Endothelial cell of umbilical vein (primary cell): ENCODE measurements around the gene GON7. TPM values are rescaled to one million over a fixed set of nuclear protein-coding genes. Genes with fewer than 3 reads are reported as not detected.

Source experiments
- BruUV-seq: library from RNA; stranded (reverse); fragments of 400-500 nt; replicated peaks from 2 replicates; lab custom pipeline; 2021; lab: Mats Ljungman, UMichigan
- CTCF ChIA-PET: fragments of 300-600, 350-600 bp; sonication (Branson Sonifier 250); formaldehyde crosslinking; loops from one replicate; lab custom pipeline; 2021; ENCODE audit warnings: antibody characterized with exemption, inconsistent platforms; lab: Charles Lee
- POLR2A ChIA-PET: fragments of 300-600, 350-600 bp; sonication (Branson Sonifier 250); formaldehyde crosslinking; loops from one replicate; lab custom pipeline; 2021; ENCODE audit warnings: antibody characterized with exemption, inconsistent platforms; lab: Charles Lee
- DNase-seq: peaks from one replicate; pipeline ENCODE4 v3.0.0-alpha.2; 2011; ENCODE audit warnings: low read depth, low spot score
- FAIRE-seq: peaks from 2 replicates; lab custom pipeline; 2011; peaks lifted over from hg19 to GRCh38; lab: Jason Lieb, UNC
- H2AFZ ChIP-seq: 2 replicates; pipeline ENCODE4 v1.6.0; 2012; ENCODE audit warnings: low read depth, low read length, control low read depth, inconsistent platforms
- H3K27ac ChIP-seq: 2 replicates; pipeline ENCODE4 v1.5.1; 2011; ENCODE audit warnings: low read depth, mild to moderate bottlenecking, control low read depth, low read length, moderate library complexity; ENCODE audit not compliant: insufficient read depth
- H3K27me3 ChIP-seq, 2 experiments: 2 replicates each; pipeline versions ENCODE4 v1.6.0 to v1.6.1; 2011; ENCODE audit warnings: low read length in 2 of 2, mixed read lengths in 1 of 2; ENCODE audit not compliant: control insufficient read depth in 2 of 2, insufficient read depth in 2 of 2
- H3K36me3 ChIP-seq, 2 experiments: 2 replicates in 1 of 2; 3 replicates in 1 of 2; pipeline ENCODE4 v1.5.1; 2011; ENCODE audit warnings: low read length in 2 of 2, mild to moderate bottlenecking in 1 of 2, moderate library complexity in 1 of 2; ENCODE audit not compliant: control insufficient read depth in 2 of 2, insufficient read depth in 2 of 2; ENCODE audit errors: extremely low read depth in 1 of 2
- H3K4me1 ChIP-seq: 3 replicates; pipeline ENCODE4 v1.5.1; 2011; ENCODE audit warnings: mild to moderate bottlenecking, low read length; ENCODE audit not compliant: control insufficient read depth, insufficient read depth; ENCODE audit errors: extremely low read depth
- H3K4me2 ChIP-seq: 2 replicates; pipeline ENCODE4 v1.6.1; 2011; ENCODE audit warnings: low read length, control low read depth, mixed read lengths; ENCODE audit not compliant: insufficient read depth
- H3K4me3 ChIP-seq, 3 experiments: fragments of 200-600 bp in 1 of 3; sonication (generic), shearing (Covaris generic) in 1 of 3; replicated peaks in 1 of 3; 2 replicates each; pipeline ENCODE4 v1.5.1; 2011 to 2016; ENCODE audit warnings: control low read depth in 3 of 3, low read length in 3 of 3, mild to moderate bottlenecking in 2 of 3, inconsistent platforms in 1 of 3, low read depth in 1 of 3, moderate library complexity in 1 of 3; ENCODE audit not compliant: insufficient read depth in 1 of 3
- H3K79me2 ChIP-seq: 2 replicates; pipeline ENCODE4 v1.6.0; 2012; ENCODE audit warnings: low read length, inconsistent platforms; ENCODE audit not compliant: control insufficient read depth, insufficient read depth
- H3K9ac ChIP-seq: replicated peaks from 2 replicates; pipeline ENCODE3; 2011; ENCODE audit warnings: low read length, control low read depth; ENCODE audit not compliant: insufficient read depth; ENCODE audit errors: extremely low read depth
- H3K9me1 ChIP-seq: replicated peaks from 3 replicates; pipeline ENCODE4 v1.6.0; 2011; ENCODE audit warnings: mild to moderate bottlenecking, low read length; ENCODE audit not compliant: control insufficient read depth, insufficient read depth; ENCODE audit errors: extremely low read depth
- H3K9me3 ChIP-seq: replicated peaks from 2 replicates; pipeline ENCODE4 v1.5.1; 2012; ENCODE audit warnings: low read length, inconsistent platforms; ENCODE audit not compliant: control insufficient read depth, insufficient read depth
- H4K20me1 ChIP-seq: replicated peaks from 2 replicates; pipeline ENCODE3; 2011; ENCODE audit warnings: mild to moderate bottlenecking, low read length; ENCODE audit not compliant: control insufficient read depth, insufficient read depth; ENCODE audit errors: extremely low read depth
- EZH2 ChIP-seq: IDR thresholded peaks from 2 replicates; pipeline ENCODE4 v1.6.1; 2012; ENCODE audit warnings: borderline replicate concordance, low read depth, mild to moderate bottlenecking, moderate library complexity, low read length, inconsistent platforms; ENCODE audit not compliant: severe bottlenecking
- FOS ChIP-seq: IDR thresholded peaks from 2 replicates; pipeline ENCODE4 v1.6.1; 2011; ENCODE audit warnings: mild to moderate bottlenecking, low read length, moderate library complexity, borderline replicate concordance; ENCODE audit not compliant: insufficient read depth
- GATA2 ChIP-seq: IDR thresholded peaks from 2 replicates; pipeline ENCODE4 v1.7.0; 2011; ENCODE audit warnings: low read depth, mild to moderate bottlenecking, moderate library complexity, mixed read lengths, low read length; ENCODE audit not compliant: insufficient read length, insufficient read depth
- JUN ChIP-seq: IDR thresholded peaks from 2 replicates; pipeline ENCODE4 v1.6.1; 2011; ENCODE audit warnings: borderline replicate concordance, low read depth; ENCODE audit not compliant: insufficient read length, insufficient read depth
- MYC ChIP-seq: IDR thresholded peaks from one replicate; pipeline ENCODE4 v1.6.1; 2011; ENCODE audit warnings: mild to moderate bottlenecking, low read depth, low read length
- POLR2A ChIP-seq: IDR thresholded peaks from 2 replicates; pipeline ENCODE4 v1.6.1; 2012; ENCODE audit warnings: low read depth, mild to moderate bottlenecking, control low read depth, low read length
- POLR2AphosphoS5 ChIP-seq: IDR thresholded peaks from 2 replicates; pipeline ENCODE4 v1.6.1; 2012; ENCODE audit warnings: low read depth, mild to moderate bottlenecking, control low read depth, low read length, moderate library complexity; ENCODE audit not compliant: insufficient read depth
- dilution Hi-C: fragments of 300-500 bp; cut with MboI; formaldehyde crosslinking; loops from one replicate; pipeline ENCODE4 v1.15.0; 2019; ENCODE audit warnings: low sequenced_read_pairs; ENCODE audit not compliant: extremely low pct_ligation_motif_present
- intact Hi-C: fragments of 100-400 bp; cut with micrococcal nuclease; formaldehyde crosslinking; loops from one replicate; pipeline ENCODE4 v1.10.0; 2022
- polyA plus RNA-seq, 4 experiments: library from polyadenylated mRNA; depleted of rRNA in 3 of 4; stranded (reverse) in 3 of 4; unstranded in 1 of 4; fragments of >200 nt; gene quantifications; 2 replicates each; pipeline versions ENCODE4 v1.2.1 to v1.2.3, GENCODE V29; 2011 to 2012; ENCODE audit warnings: missing spikeins in 1 of 4
- total RNA-seq: library from RNA; stranded (reverse); gene quantifications from 2 replicates; pipeline ENCODE4 v1.2.3, GENCODE V29; 2021
- TF ChIP-seq, protein P1 (sequence below): IDR thresholded peaks from 2 replicates; pipeline ENCODE4 v1.6.1; 2011; ENCODE audit not compliant: insufficient read depth, insufficient read length
- TF ChIP-seq, protein P2 (sequence below), 2 donors: IDR thresholded peaks; 1 replicate in 1 of 2; 2 replicates in 1 of 2; pipeline ENCODE4 v1.5.1; 2011; ENCODE audit warnings: low read length in 2 of 2, mild to moderate bottlenecking in 2 of 2, moderate library complexity in 2 of 2, control low read depth in 1 of 2, inconsistent platforms in 1 of 2, low read depth in 1 of 2; ENCODE audit not compliant: insufficient read depth in 1 of 2; ENCODE audit errors: extremely low read depth in 1 of 2

GON7 gene
- total and polyA plus RNA-seq, 2 donors (not counting 3 experiments of a cell fraction or from before 2014, with no cell fraction given), result 5.5 to 11.5 TPM

DNA sequence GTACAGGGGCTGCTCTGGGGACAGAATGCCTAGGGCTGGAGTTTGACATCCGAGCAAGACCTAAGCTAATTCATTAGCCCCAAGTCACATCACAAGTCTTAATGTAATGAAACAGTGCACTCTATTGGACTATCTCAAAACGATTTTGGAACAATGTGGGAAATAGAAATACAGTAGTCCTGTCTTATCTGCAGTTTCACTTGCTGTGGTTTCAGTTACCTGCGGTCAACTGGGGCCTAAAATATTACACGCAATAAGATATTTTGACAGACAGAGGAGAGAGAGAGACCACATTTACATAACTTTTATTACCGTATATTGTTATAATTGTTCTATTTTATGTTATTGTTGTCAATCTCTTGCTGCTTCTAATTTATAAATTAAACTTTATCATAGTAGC, 43.3 kb downstream of the GON7 start:
- Histone ChIP-seq H4K20me1 (no peaks in the 10 kb centered on the region), H3K27ac (no peak overlapping the region), H3K27me3 (no peaks in the 10 kb centered on the region), H3K79me2 (no peaks in the 10 kb centered on the region), H3K4me1 (no peaks in the 10 kb centered on the region), H3K36me3 (no peaks in the 10 kb centered on the region), H3K9ac (no peak overlapping the region), H3K4me2 (no peak overlapping the region), H2AFZ (no peak overlapping the region), H3K4me3 (no peak overlapping the region), H3K9me1 (no peaks in the 10 kb centered on the region), H3K9me3 (no peaks in the 10 kb centered on the region)
- dilution Hi-C loops, result no loop called here
- intact Hi-C loops, result no loop called here
- ChIA-PET POLR2A (no interaction called here), CTCF (interaction anchor here (0.9 to 2.1 kb wide), 4 partner anchors 14 to 477 kb away, joined by 3 to 6 read pairs (median 5); no protein-coding TSS in a partner anchor)
- no peak for FAIRE-seq
- BruUV-seq, result no TSS peak
- no peak for TF ChIP-seq EZH2
- TF ChIP-seq, protein P1, sequence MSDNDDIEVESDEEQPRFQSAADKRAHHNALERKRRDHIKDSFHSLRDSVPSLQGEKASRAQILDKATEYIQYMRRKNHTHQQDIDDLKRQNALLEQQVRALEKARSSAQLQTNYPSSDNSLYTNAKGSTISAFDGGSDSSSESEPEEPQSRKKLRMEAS, result no peak
- no peak for TF ChIP-seq JUN
- no peak for TF ChIP-seq FOS
- no peak for DNase-seq

DNA sequence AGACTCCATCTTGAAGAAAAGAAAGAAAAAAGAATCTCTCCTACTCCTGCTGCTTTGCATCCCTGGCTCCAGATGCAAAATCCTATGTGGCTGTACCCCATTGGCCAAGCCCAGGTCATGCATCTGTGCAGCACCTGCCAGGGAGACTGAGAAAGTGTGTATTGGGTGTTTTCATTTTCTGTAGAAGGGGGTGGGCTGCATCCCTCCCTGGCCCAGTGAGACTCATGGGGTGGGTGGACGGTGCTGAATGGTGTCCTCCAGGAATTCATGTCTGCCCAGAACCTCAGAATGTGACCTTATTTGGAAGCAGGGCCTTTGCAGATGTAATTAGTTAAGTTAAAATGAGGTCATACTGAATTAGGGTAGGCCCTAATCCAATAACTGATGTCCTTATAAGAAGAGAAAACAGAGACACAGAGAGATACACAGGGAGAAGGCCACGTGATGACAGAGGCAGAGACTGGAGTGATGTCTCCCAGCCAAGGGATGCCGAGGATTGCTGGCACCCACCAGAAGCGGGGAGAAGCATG, 45.4 kb downstream of the GON7 start:
- H3K9me1 ChIP-seq, result no peaks in the 10 kb centered on the region
- intact Hi-C loops (no loop called here), dilution Hi-C loops (no loop called here)
- TF ChIP-seq MYC, result no peak
- TF ChIP-seq, protein P1, result no peak
- no peak for TF ChIP-seq FOS
- no peak for TF ChIP-seq POLR2AphosphoS5
- no peak for TF ChIP-seq POLR2A
- no peak for TF ChIP-seq GATA2
- TF ChIP-seq, protein P2, sequence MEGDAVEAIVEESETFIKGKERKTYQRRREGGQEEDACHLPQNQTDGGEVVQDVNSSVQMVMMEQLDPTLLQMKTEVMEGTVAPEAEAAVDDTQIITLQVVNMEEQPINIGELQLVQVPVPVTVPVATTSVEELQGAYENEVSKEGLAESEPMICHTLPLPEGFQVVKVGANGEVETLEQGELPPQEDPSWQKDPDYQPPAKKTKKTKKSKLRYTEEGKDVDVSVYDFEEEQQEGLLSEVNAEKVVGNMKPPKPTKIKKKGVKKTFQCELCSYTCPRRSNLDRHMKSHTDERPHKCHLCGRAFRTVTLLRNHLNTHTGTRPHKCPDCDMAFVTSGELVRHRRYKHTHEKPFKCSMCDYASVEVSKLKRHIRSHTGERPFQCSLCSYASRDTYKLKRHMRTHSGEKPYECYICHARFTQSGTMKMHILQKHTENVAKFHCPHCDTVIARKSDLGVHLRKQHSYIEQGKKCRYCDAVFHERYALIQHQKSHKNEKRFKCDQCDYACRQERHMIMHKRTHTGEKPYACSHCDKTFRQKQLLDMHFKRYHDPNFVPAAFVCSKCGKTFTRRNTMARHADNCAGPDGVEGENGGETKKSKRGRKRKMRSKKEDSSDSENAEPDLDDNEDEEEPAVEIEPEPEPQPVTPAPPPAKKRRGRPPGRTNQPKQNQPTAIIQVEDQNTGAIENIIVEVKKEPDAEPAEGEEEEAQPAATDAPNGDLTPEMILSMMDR (IDR thresholded peaks at IDR 0.05; ENCODE audit: extremely low read depth in 1 of 2, insufficient read depth in 1 of 2, low read depth in 1 of 2, low read length in 2 of 2), result no peak
- TF ChIP-seq JUN, result no peak
- TF ChIP-seq EZH2, result no peak
- H2AFZ ChIP-seq, result no peak overlapping the region
- H3K9ac ChIP-seq, result no peak overlapping the region
- no TSS peak for BruUV-seq
- H3K4me2 ChIP-seq, result no peak overlapping the region
- no peaks in the 10 kb centered on the region for H3K79me2 ChIP-seq
- ChIA-PET POLR2A (no interaction called here), CTCF (interaction anchor here (1.5 to 1.7 kb wide), 3 partner anchors 29 to 209 kb away, joined by 7 to 11 read pairs (median 8); no protein-coding TSS in a partner anchor)
- no peak for FAIRE-seq
- H3K4me3 ChIP-seq, result no peak overlapping the region
- H3K9me3 ChIP-seq, result no peaks in the 10 kb centered on the region
- no peaks in the 10 kb centered on the region for H3K4me1 ChIP-seq
- no peaks in the 10 kb centered on the region for H3K36me3 ChIP-seq
- H4K20me1 ChIP-seq, result no peaks in the 10 kb centered on the region
- H3K27ac ChIP-seq, result no peak overlapping the region
- no peaks in the 10 kb centered on the region for H3K27me3 ChIP-seq
- no peak for DNase-seq
